ENCODE results near the gene CCDC188. TPM values are rescaled to one million over a fixed set of nuclear protein-coding genes. Genes with fewer than 3 reads are reported as not detected.

The CCDC188 gene
- polyA plus RNA-seq, 1 donor (not counting 4 experiments of a cell fraction or from before 2014, with no cell fraction given) = not detected

GRCh38 chr22:20159076-20159475 lies 8.2 kb upstream of the CCDC188 start:
- Histone ChIP-seq H3K27me3 (ENCODE audit: control insufficient read depth, extremely low read depth, insufficient read depth, low read length) (no peaks in the 10 kb centered on the region), H3K9me3 (ENCODE audit: control insufficient read depth, low read depth, low read length) (no peaks in the 10 kb centered on the region), H2AFZ (ENCODE audit: control insufficient read depth, low read length) (no peak overlapping the region), H4K20me1 (ENCODE audit: control insufficient read depth, extremely low read depth, insufficient read depth, low read length) (no peaks in the 10 kb centered on the region), H3K9ac (ENCODE audit: control insufficient read depth, extremely low read depth, insufficient read depth, low read length) (no peak overlapping the region), H3K4me2 (ENCODE audit: control insufficient read depth, extremely low read depth, insufficient read depth, low read depth, low read length) (no peak overlapping the region), H3K4me1 (ENCODE audit: control insufficient read depth, extremely low read depth, insufficient read depth, low read length) (no peaks in the 10 kb centered on the region), H3K36me3 (ENCODE audit: control insufficient read depth in 2 of 2, extremely low read depth in 1 of 2, insufficient read depth in 2 of 2, low read length in 2 of 2) (no peaks in the 10 kb centered on the region), H3K9me1 (ENCODE audit: control insufficient read depth, extremely low read depth, insufficient read depth, low read length) (no peaks in the 10 kb centered on the region), H3K27ac (ENCODE audit: control insufficient read depth, insufficient read depth, low read length) (no peak overlapping the region), H3K79me2 (ENCODE audit: control insufficient read depth, insufficient read depth, low read length) (no peaks in the 10 kb centered on the region), H3K4me3 (ENCODE audit: control insufficient read depth in 2 of 3, extremely low read depth in 1 of 3, insufficient read depth in 2 of 3, low read depth in 1 of 3, low read length in 3 of 3) (no peak overlapping the region)
- no peak for DNase-seq (ENCODE audit: low read depth, low spot score)
- no peak for TF ChIP-seq CTCF (optimal IDR thresholded peaks at IDR 0.05 in 1 of 3, IDR thresholded peaks at IDR 0.05 in 1 of 3, conservative IDR thresholded peaks at IDR 0.05 in 1 of 3; ENCODE audit: extremely low read depth in 1 of 3, insufficient read depth in 2 of 3, low read length in 3 of 3)
- no peak for TF ChIP-seq EZH2 (IDR thresholded peaks at IDR 0.05; ENCODE audit: low read length)
- FAIRE-seq = no peak
- dilution Hi-C loops (cut with MboI; ENCODE audit: extremely low pct_ligation_motif_present, low sequenced_read_pairs) = no loop called here

GRCh38 chr22:20158391-20159036 lies 7.7 kb upstream of the CCDC188 start:
- Histone ChIP-seq H3K4me1 (ENCODE audit: control insufficient read depth, extremely low read depth, insufficient read depth, low read length) (no peaks in the 10 kb centered on the region), H3K4me3 (ENCODE audit: control insufficient read depth in 2 of 3, extremely low read depth in 1 of 3, insufficient read depth in 2 of 3, low read depth in 1 of 3, low read length in 3 of 3) (no peak overlapping the region), H3K27ac (ENCODE audit: control insufficient read depth, insufficient read depth, low read length) (no peak overlapping the region), H3K9ac (ENCODE audit: control insufficient read depth, extremely low read depth, insufficient read depth, low read length) (no peak overlapping the region), H3K9me3 (ENCODE audit: control insufficient read depth, low read depth, low read length) (no peaks in the 10 kb centered on the region), H3K36me3 (ENCODE audit: control insufficient read depth in 2 of 2, extremely low read depth in 1 of 2, insufficient read depth in 2 of 2, low read length in 2 of 2) (no peaks in the 10 kb centered on the region), H3K4me2 (ENCODE audit: control insufficient read depth, extremely low read depth, insufficient read depth, low read depth, low read length) (no peak overlapping the region), H2AFZ (ENCODE audit: control insufficient read depth, low read length) (no peak overlapping the region), H4K20me1 (ENCODE audit: control insufficient read depth, extremely low read depth, insufficient read depth, low read length) (no peaks in the 10 kb centered on the region), H3K9me1 (ENCODE audit: control insufficient read depth, extremely low read depth, insufficient read depth, low read length) (no peaks in the 10 kb centered on the region), H3K79me2 (ENCODE audit: control insufficient read depth, insufficient read depth, low read length) (no peaks in the 10 kb centered on the region), H3K27me3 (ENCODE audit: control insufficient read depth, extremely low read depth, insufficient read depth, low read length) (no peaks in the 10 kb centered on the region)
- DNase-seq (ENCODE audit: low read depth, low spot score) = no peak
- no peak for TF ChIP-seq EZH2 (IDR thresholded peaks at IDR 0.05; ENCODE audit: low read length)
- TF ChIP-seq CTCF (optimal IDR thresholded peaks at IDR 0.05 in 1 of 3, IDR thresholded peaks at IDR 0.05 in 1 of 3, conservative IDR thresholded peaks at IDR 0.05 in 1 of 3; ENCODE audit: extremely low read depth in 1 of 3, insufficient read depth in 2 of 3, low read length in 3 of 3) = no peak
- dilution Hi-C loops (cut with MboI; ENCODE audit: extremely low pct_ligation_motif_present, low sequenced_read_pairs) = no loop called here
- FAIRE-seq = no peak

Measured in keratinocyte (primary cell).